Caco-2 (cell line): ENCODE data around the gene OGFOD1. TPM values are rescaled to one million over a fixed set of nuclear protein-coding genes. Genes with fewer than 3 reads are reported as not detected.

ENCODE experiments used
- BruUV-seq: library from RNA; stranded (reverse); fragments of 400-500 nt; replicated peaks from 2 replicates; lab custom pipeline; 2021; lab: Mats Ljungman, UMichigan
- CTCF ChIA-PET: fragments of 300-600 bp; sonication (Branson Sonifier 250); formaldehyde crosslinking; loops from one replicate; lab custom pipeline; 2022; ENCODE audit warnings: antibody characterized with exemption; lab: Charles Lee
- POLR2A ChIA-PET: fragments of 300-600 bp; sonication (Branson Sonifier 250); formaldehyde crosslinking; loops from one replicate; lab custom pipeline; 2022; ENCODE audit warnings: antibody characterized with exemption; lab: Charles Lee
- DNase-seq, 2 experiments: peaks; one replicate each; pipeline versions ENCODE4 v3.0.0 to v3.0.0-alpha.2; 2020 to 2022
- H3K27me3 ChIP-seq: replicated peaks from 2 replicates; pipeline ENCODE4 v1.6.0; 2011; ENCODE audit warnings: low read length; ENCODE audit not compliant: control insufficient read depth, insufficient read depth
- H3K36me3 ChIP-seq: 2 replicates; pipeline ENCODE4 v1.5.1; 2011; ENCODE audit warnings: low read length; ENCODE audit not compliant: control insufficient read depth, insufficient read depth
- H3K4me1 ChIP-seq: fragments of 250-450 bp; sonication (Bioruptor Pico); 2 replicates; pipeline ENCODE4 v1.5.1; 2020; ENCODE audit warnings: mild to moderate bottlenecking
- H3K4me3 ChIP-seq: 2 replicates; pipeline ENCODE4 v1.5.1; 2011; ENCODE audit warnings: low read depth, mild to moderate bottlenecking, control low read depth, low read length
- H3K9me3 ChIP-seq: fragments of 250-450 bp; sonication (Bioruptor Pico); 2 replicates; pipeline ENCODE4 v1.5.1; 2020; ENCODE audit warnings: mild to moderate bottlenecking, moderate library complexity
- H3K27ac Mint-ChIP-seq: one replicate; pipeline ENCODE4 v1.8.0; 2022; ENCODE audit warnings: mixed read lengths; ENCODE audit not compliant: unreplicated experiment
- H3K27me3 Mint-ChIP-seq: one replicate; pipeline ENCODE4 v1.8.0; 2022; ENCODE audit warnings: mixed read lengths; ENCODE audit not compliant: insufficient read depth, unreplicated experiment
- H3K36me3 Mint-ChIP-seq: one replicate; pipeline ENCODE4 v1.8.0; 2022; ENCODE audit warnings: mild to moderate bottlenecking, mixed read lengths; ENCODE audit not compliant: insufficient read depth, unreplicated experiment
- H3K4me1 Mint-ChIP-seq: one replicate; pipeline ENCODE4 v1.8.0; 2022; ENCODE audit warnings: low read depth, mixed read lengths; ENCODE audit not compliant: unreplicated experiment
- H3K4me3 Mint-ChIP-seq: one replicate; pipeline ENCODE4 v1.8.0; 2022; ENCODE audit warnings: mild to moderate bottlenecking, moderate library complexity, mixed read lengths; ENCODE audit not compliant: unreplicated experiment
- H3K9me3 Mint-ChIP-seq: one replicate; pipeline ENCODE4 v1.8.0; 2022; ENCODE audit warnings: mixed read lengths; ENCODE audit not compliant: unreplicated experiment
- intact Hi-C: fragments of 100-400 bp; cut with micrococcal nuclease; formaldehyde crosslinking; loops from one replicate; pipeline ENCODE4 v1.10.0; 2022; ENCODE audit not compliant: unreplicated experiment
- total RNA-seq: library from RNA; stranded (reverse); gene quantifications from 2 replicates; pipeline ENCODE4 v1.2.3, GENCODE V29; 2022
- TF ChIP-seq, protein P1 (sequence below), 2 experiments: fragments of 200-600 bp in 1 of 2; IDR thresholded peaks; 1 replicate in 1 of 2; 2 replicates in 1 of 2; pipeline versions ENCODE4 v1.5.1 to v1.8.0; 2011 to 2022; ENCODE audit warnings: antibody characterized with exemption in 1 of 2, control low read depth in 1 of 2, inconsistent platforms in 1 of 2, low read depth in 1 of 2, low read length in 1 of 2, mild to moderate bottlenecking in 1 of 2, moderate library complexity in 1 of 2; ENCODE audit not compliant: insufficient read depth in 1 of 2, severe bottlenecking in 1 of 2, unreplicated experiment in 1 of 2

OGFOD1 gene
- total RNA-seq, 1 experiment from 2014 or later: 79.0 TPM

DNA sequence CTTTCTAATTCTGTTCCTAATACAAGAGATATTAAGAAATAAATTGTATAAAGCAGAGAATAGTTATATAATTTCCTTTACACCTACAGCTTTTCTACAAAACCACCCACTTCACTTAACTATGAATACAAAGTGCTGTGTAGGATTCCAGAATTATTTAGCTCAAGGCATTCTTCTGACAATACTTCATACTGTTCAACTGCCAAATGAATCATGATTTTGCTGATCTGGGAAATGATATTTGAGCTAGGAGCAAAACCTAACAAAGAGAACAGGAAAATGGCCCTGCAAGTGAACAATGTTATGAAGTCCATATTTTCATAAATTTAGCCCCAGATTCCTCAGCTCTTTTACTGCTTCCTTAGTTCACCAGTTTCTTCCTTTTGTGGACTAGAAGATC lies 55.6 kb downstream of the OGFOD1 start:
- Histone ChIP-seq H3K27me3 (no peaks in the 10 kb centered on the region), H3K4me3 (no peak overlapping the region), H3K36me3 (peaks cover 1% of the 10 kb centered on the region; the same call in 1 of the 2 replicates), H3K4me1 (no peaks in the 10 kb centered on the region), H3K9me3 (no peaks in the 10 kb centered on the region)
- no TSS peak for BruUV-seq
- CTCF ChIA-PET: no interaction called here
- DNase-seq: no peak
- TF ChIP-seq, protein P1, sequence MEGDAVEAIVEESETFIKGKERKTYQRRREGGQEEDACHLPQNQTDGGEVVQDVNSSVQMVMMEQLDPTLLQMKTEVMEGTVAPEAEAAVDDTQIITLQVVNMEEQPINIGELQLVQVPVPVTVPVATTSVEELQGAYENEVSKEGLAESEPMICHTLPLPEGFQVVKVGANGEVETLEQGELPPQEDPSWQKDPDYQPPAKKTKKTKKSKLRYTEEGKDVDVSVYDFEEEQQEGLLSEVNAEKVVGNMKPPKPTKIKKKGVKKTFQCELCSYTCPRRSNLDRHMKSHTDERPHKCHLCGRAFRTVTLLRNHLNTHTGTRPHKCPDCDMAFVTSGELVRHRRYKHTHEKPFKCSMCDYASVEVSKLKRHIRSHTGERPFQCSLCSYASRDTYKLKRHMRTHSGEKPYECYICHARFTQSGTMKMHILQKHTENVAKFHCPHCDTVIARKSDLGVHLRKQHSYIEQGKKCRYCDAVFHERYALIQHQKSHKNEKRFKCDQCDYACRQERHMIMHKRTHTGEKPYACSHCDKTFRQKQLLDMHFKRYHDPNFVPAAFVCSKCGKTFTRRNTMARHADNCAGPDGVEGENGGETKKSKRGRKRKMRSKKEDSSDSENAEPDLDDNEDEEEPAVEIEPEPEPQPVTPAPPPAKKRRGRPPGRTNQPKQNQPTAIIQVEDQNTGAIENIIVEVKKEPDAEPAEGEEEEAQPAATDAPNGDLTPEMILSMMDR (IDR thresholded peaks at IDR 0.05; ENCODE audit: insufficient read depth in 1 of 2, low read depth in 1 of 2, low read length in 1 of 2, severe bottlenecking in 1 of 2, unreplicated experiment in 1 of 2): no peak
- intact Hi-C loops: no loop called here
- Mint-ChIP-seq H3K4me3 (no peak overlapping the region), H3K9me3 (no peaks in the 10 kb centered on the region), H3K36me3 (peaks cover 7% of the 10 kb centered on the region), H3K27ac (no peak overlapping the region), H3K27me3 (no peaks in the 10 kb centered on the region), H3K4me1 (no peaks in the 10 kb centered on the region)
- POLR2A ChIA-PET: no interaction called here

DNA sequence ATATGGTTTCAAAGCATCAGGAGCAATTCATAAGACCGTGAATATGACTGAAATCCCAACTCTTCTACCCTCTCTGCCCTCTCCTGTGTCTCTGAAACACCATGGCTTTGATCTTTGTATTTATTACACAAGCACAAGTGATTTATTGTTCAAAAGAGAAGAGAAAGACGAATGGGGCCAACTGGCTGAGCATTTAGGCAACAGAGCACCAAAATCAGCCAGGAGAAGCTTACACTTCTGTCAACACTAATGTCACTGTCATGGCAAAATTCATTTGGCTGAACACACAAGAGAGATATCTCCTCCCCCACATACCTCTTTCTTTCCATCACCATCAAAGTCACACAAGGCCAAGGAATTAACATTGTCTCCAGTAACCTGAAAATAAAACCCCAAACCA lies 59.2 kb downstream of the OGFOD1 start:
- H3K9me3 ChIP-seq: no peaks in the 10 kb centered on the region
- H3K9me3 Mint-ChIP-seq: no peaks in the 10 kb centered on the region
- no peak overlapping the region for H3K27ac Mint-ChIP-seq
- no peaks in the 10 kb centered on the region for H3K4me1 Mint-ChIP-seq
- H3K27me3 ChIP-seq: no peaks in the 10 kb centered on the region
- peaks cover 1% of the 10 kb centered on the region; the same call in 1 of the 2 replicates for H3K36me3 ChIP-seq
- BruUV-seq: no TSS peak
- H3K4me3 ChIP-seq: no peak overlapping the region
- POLR2A ChIA-PET: no interaction called here
- H3K27me3 Mint-ChIP-seq: no peaks in the 10 kb centered on the region
- H3K36me3 Mint-ChIP-seq: no peaks in the 10 kb centered on the region
- H3K4me1 ChIP-seq: no peaks in the 10 kb centered on the region
- H3K4me3 Mint-ChIP-seq: no peak overlapping the region
- no peak for DNase-seq
- CTCF ChIA-PET: no interaction called here
- TF ChIP-seq, protein P1 (IDR thresholded peaks at IDR 0.05; ENCODE audit: insufficient read depth in 1 of 2, low read depth in 1 of 2, low read length in 1 of 2, severe bottlenecking in 1 of 2, unreplicated experiment in 1 of 2): no peak
- intact Hi-C loops: no loop called here

DNA sequence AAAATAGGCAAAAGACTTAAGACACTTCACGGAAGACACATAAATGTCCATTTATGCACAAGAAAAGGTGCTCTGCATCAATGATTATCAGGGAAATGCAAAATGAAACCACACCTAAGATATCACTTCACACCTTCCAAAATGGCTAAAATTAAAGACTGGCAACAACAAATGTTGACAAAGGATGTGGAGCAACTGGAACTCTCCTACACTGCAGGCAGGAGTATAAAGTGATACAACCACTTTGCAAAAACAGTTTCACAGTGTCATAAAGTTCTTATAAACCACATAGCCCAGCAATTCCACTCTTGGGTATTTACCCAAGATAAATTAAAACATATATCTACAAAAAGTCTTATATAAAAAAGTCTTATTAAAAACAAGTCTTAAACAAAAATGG lies 60.7 kb downstream of the OGFOD1 start:
- TF ChIP-seq, protein P1 (IDR thresholded peaks at IDR 0.05; ENCODE audit: insufficient read depth in 1 of 2, low read depth in 1 of 2, low read length in 1 of 2, severe bottlenecking in 1 of 2, unreplicated experiment in 1 of 2): no peak
- intact Hi-C loops: no loop called here
- ChIA-PET POLR2A (no interaction called here), CTCF (no interaction called here)
- H3K27me3 Mint-ChIP-seq: no peaks in the 10 kb centered on the region
- no peak overlapping the region for H3K4me3 ChIP-seq
- no peaks in the 10 kb centered on the region for H3K9me3 Mint-ChIP-seq
- H3K27ac Mint-ChIP-seq: no peak overlapping the region
- no TSS peak for BruUV-seq
- no peaks in the 10 kb centered on the region for H3K36me3 Mint-ChIP-seq
- H3K4me1 ChIP-seq: no peaks in the 10 kb centered on the region
- no peaks in the 10 kb centered on the region for H3K27me3 ChIP-seq
- H3K36me3 ChIP-seq: no peaks in the 10 kb centered on the region; the same call in 1 of the 2 replicates
- no peaks in the 10 kb centered on the region for H3K4me1 Mint-ChIP-seq
- no peak for DNase-seq
- no peak overlapping the region for H3K4me3 Mint-ChIP-seq
- no peaks in the 10 kb centered on the region for H3K9me3 ChIP-seq
